Upper lobe of right lung (tissue), 1 donor: ENCODE measurements around the gene NINJ2. TPM values are rescaled to one million over a fixed set of nuclear protein-coding genes. Genes with fewer than 3 reads are reported as not detected.
A peak's percentile ranks its signal among the peaks of the same experiment; 100 is the strongest.

Experiments used
- ATAC-seq: fragments of 200-7000 bp; cut with Tn5 transposase; one replicate; pipeline ENCODE4 v1.9.1; 2020; ENCODE audit warnings: mild to moderate bottlenecking, moderate library complexity
- DNase-seq: peaks from one replicate; pipeline ENCODE4 v3.0.0-alpha.2; 2020
- H3K27ac ChIP-seq: fragments of 200-600 bp; one replicate; pipeline ENCODE4 v1.8.0; 2022
- H3K27me3 ChIP-seq: fragments of 200-600 bp; one replicate; pipeline ENCODE4 v1.8.0; 2022; ENCODE audit warnings: mild to moderate bottlenecking
- H3K36me3 ChIP-seq: fragments of 200-600 bp; one replicate; pipeline ENCODE4 v1.8.0; 2022
- H3K4me1 ChIP-seq: fragments of 200-600 bp; one replicate; pipeline ENCODE4 v1.8.0; 2022
- H3K4me3 ChIP-seq: fragments of 200-600 bp; one replicate; pipeline ENCODE4 v1.8.0; 2022; ENCODE audit warnings: mild to moderate bottlenecking
- H3K9me3 ChIP-seq: fragments of 200-600 bp; one replicate; pipeline ENCODE4 v1.8.0; 2022
- intact Hi-C: fragments of 100-400 bp; cut with DNase I; formaldehyde crosslinking; loops from one replicate; pipeline ENCODE4 v1.11.0; 2022
- total RNA-seq: library from RNA; stranded (reverse); fragmentation: NEBNext Ultra II Directional; extraction: Animal tissue kit (Norgen Biotek cat#: 25700); gene quantifications from one replicate; pipeline ENCODE4 v1.2.1, GENCODE V29; 2021
- TF ChIP-seq, protein P1 (sequence below): fragments of 200-600 bp; IDR thresholded peaks from one replicate; pipeline ENCODE4 v1.8.0; 2022; ENCODE audit warnings: antibody characterized with exemption
- donor health status: DM: no; HTN: yes; CAD: no; lungs with severe emphysema.

NINJ2 gene
- total RNA-seq, 1 donor from 2014 or later, result 23.4 TPM

DNA sequence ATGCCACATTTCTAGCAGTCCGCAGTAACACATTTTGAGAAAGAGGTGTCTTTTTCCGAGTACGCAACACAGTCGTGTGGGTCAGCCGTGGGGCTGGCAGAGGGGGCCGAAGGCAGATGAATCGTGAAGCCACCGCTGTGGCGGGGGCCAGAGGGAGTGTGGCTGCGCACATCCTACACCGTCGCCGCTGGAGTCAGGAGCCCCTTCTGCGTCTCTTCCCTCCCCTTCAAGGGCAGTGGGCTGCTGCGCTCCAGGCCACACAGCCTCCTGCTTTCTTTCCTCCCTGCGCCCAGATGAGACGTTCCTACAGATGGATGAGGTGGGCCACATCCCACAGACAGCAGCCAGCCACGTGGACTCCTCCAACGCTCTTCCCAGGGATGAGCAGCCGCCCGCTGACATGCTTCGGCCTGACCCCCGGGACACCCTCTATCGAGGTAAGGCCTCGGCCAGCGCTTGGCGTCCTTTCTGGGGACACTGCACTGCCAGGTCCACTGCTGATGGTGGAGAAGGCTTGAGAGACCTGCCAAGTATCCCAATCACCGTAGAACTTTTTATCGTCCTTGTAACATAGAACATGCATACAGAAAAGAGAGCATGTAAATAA lies 113.7 kb downstream of the NINJ2 start:
- TF ChIP-seq, protein P1, sequence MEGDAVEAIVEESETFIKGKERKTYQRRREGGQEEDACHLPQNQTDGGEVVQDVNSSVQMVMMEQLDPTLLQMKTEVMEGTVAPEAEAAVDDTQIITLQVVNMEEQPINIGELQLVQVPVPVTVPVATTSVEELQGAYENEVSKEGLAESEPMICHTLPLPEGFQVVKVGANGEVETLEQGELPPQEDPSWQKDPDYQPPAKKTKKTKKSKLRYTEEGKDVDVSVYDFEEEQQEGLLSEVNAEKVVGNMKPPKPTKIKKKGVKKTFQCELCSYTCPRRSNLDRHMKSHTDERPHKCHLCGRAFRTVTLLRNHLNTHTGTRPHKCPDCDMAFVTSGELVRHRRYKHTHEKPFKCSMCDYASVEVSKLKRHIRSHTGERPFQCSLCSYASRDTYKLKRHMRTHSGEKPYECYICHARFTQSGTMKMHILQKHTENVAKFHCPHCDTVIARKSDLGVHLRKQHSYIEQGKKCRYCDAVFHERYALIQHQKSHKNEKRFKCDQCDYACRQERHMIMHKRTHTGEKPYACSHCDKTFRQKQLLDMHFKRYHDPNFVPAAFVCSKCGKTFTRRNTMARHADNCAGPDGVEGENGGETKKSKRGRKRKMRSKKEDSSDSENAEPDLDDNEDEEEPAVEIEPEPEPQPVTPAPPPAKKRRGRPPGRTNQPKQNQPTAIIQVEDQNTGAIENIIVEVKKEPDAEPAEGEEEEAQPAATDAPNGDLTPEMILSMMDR, result no peak
- H3K9me3 ChIP-seq, result no peaks in the 10 kb centered on the region
- H3K36me3 ChIP-seq, result no peaks in the 10 kb centered on the region
- no peak overlapping the region for H3K4me3 ChIP-seq
- no peak overlapping the region for H3K27ac ChIP-seq
- no peaks in the 10 kb centered on the region for H3K4me1 ChIP-seq
- ATAC-seq (no peak), DNase-seq (no peak)
- H3K27me3 ChIP-seq, result no peaks in the 10 kb centered on the region
- intact Hi-C loops, result loop anchor here (5.0 kb wide), 1 partner anchor 97 kb away; no protein-coding TSS in a partner anchor

DNA sequence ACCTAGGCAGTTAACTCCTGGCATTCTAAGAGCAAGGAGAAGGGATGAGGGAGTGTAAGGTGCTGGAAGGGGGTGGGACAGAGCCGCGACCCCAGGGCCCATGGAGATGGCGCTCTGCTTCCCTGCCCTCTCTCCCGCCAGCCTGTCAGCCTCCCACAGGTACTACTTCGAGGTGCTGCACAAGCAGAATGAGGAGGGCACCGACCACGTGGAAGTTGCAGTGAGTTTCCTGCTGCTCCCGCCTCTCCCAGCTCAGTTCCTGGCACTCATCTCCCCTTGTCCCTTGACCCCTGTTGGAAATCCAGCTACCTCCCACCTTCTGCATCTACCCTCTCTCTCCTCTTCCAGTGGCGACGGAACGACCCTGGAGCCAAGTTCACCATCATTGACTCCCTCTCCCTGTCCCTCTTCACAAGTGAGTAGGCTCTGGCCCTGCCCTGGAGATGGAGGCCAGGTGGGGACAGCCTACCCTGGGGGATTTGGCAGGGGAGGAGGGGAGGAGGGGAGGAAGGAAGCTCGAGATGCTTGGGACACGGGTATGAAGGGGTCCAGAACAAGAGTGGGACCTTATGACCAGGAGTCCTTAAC lies 115.3 kb downstream of the NINJ2 start:
- DNase-seq, result no peak
- ATAC-seq, result no peak
- no peak overlapping the region for H3K27ac ChIP-seq
- intact Hi-C loops, result loop anchor here (5.0 kb wide), 1 partner anchor 96 kb away; no protein-coding TSS in a partner anchor
- no peaks in the 10 kb centered on the region for H3K4me1 ChIP-seq
- H3K36me3 ChIP-seq, result no peaks in the 10 kb centered on the region
- H3K4me3 ChIP-seq, result no peak overlapping the region
- TF ChIP-seq, protein P1, result no peak
- H3K9me3 ChIP-seq, result no peaks in the 10 kb centered on the region
- no peaks in the 10 kb centered on the region for H3K27me3 ChIP-seq

DNA sequence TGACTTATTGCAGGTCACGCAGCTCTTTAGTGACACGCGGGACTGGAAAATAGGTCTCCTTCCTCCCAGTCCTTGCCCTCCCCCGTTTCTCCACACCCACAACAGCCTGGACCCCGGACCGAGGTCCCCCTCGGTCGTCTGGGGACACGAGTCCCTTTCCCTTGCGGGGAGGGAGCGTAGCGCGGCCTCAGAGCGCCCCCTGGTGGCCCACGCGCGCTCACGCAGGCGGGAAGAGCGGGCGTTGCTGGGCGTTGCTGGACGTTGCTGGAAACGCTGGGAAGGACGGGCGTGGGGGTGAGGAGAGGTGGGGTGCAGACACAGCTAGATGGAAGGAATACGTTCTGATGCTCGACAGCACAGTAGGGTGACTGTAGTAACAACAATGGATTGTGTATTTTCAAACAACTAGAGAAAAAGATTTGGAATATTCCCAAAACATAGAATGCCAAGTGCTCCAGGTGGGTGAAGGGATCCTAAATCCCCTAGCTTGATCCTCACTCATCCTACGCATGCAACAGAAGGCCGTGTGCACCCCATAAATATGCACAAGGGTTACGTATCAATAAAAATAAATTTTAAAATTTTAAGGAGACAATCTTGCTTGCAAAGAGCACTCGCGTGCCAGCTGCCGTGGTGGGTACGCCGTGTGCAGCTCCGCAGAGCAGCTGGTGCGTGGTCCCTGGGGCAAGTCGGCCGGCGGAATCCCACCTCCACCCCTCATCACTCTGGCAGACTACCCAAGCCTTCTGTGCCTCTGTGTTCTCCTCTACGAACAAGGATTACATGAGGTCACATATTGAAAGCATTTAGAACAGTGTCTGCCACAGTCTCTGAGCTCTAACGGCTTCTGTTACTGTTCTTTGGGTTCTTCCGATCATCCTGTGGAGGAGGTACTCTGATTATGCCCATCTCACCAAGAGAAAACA lies 116.1 kb downstream of the NINJ2 start:
- ATAC-seq (peak; percentile 93), DNase-seq (peak; percentile 85)
- H3K27me3 ChIP-seq, result no peaks in the 10 kb centered on the region
- no peak overlapping the region for H3K27ac ChIP-seq
- no peaks in the 10 kb centered on the region for H3K4me1 ChIP-seq
- intact Hi-C loops, result loop anchor here (5.0 kb wide), 1 partner anchor 95 kb away; no protein-coding TSS in a partner anchor
- TF ChIP-seq, protein P1, result peak; percentile 96
- H3K9me3 ChIP-seq, result no peaks in the 10 kb centered on the region
- H3K4me3 ChIP-seq, result no peak overlapping the region
- no peaks in the 10 kb centered on the region for H3K36me3 ChIP-seq

DNA sequence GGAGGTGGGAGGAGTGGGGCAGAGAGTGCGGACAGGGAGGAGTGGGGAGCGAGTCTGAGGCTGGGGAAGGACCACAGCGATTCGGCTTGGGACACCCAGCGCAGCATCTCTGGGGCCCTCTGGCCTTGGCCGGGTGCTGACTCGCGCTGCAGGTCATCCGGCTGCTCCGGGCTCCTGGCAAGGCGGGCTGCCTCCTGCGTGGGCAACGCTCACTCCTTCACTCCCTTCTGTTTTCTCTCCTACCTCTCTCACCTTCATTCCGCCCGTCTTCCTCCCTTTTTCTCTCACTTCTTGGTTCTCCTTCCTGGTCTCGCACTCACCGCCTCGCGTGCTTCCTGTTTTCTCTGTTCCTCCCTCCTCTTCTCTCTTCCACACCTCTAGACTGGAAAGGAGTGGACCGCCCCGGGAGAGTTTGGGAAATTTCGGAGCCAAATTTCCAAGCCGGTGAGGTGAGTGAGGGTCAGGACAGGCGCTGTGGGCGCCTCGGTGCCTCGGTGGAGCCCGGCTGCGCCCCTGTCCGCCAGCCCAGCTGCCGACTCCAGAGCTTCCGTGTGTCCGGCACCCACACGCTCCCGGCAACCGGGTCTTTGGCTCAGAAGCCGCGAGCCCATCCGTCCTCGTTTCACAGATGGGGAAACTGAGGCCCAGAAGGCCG lies 116.9 kb downstream of the NINJ2 start:
- TF ChIP-seq, protein P1, result no peak
- H3K36me3 ChIP-seq, result no peaks in the 10 kb centered on the region
- no peaks in the 10 kb centered on the region for H3K4me1 ChIP-seq
- no peak overlapping the region for H3K27ac ChIP-seq
- DNase-seq, result no peak
- peak; percentile 6 for ATAC-seq
- H3K4me3 ChIP-seq, result no peak overlapping the region
- H3K27me3 ChIP-seq, result no peaks in the 10 kb centered on the region
- intact Hi-C loops, result loop anchor here (5.0 kb wide), 1 partner anchor 94 kb away; no protein-coding TSS in a partner anchor
- H3K9me3 ChIP-seq, result no peaks in the 10 kb centered on the region

DNA sequence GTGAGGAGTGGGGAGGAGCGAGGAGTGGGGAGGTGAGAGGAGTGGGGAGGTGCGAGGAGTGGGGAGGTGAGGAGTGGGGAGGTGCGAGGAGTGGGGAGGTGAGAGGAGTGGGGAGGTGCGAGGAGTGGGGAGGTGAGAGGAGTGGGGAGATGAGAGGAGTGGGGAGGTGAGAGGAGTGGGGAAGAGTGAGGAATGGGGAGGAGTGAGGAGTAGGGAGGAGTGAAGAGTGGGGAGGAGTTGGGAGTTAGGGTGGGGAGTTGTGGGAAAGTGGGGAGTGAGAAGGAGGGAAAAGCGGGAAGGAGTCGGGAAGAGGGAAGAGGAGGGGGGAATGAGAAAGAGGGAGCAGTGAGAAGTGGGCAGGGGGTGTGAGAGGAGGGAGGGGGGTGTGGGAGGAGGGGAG lies 117.4 kb downstream of the NINJ2 start:
- H3K36me3 ChIP-seq, result no peaks in the 10 kb centered on the region
- ATAC-seq (no peak), DNase-seq (no peak)
- TF ChIP-seq, protein P1, result no peak
- H3K27ac ChIP-seq, result no peak overlapping the region
- intact Hi-C loops, result loop anchor here (5.0 kb wide), 1 partner anchor 94 kb away; no protein-coding TSS in a partner anchor
- H3K9me3 ChIP-seq, result no peaks in the 10 kb centered on the region
- no peak overlapping the region for H3K4me3 ChIP-seq
- H3K4me1 ChIP-seq, result no peaks in the 10 kb centered on the region
- no peaks in the 10 kb centered on the region for H3K27me3 ChIP-seq
